GM21737 (cell line): ENCODE results near the gene ASB5.

ENCODE experiments used
- ATAC-seq: cut with Tn5 transposase; IDR thresholded peaks from one replicate; pipeline ENCODE4 v1.9.1; 2021; ENCODE audit warnings: mild to moderate bottlenecking, moderate library complexity; ENCODE audit not compliant: unreplicated experiment

Gene ASB5

DNA sequence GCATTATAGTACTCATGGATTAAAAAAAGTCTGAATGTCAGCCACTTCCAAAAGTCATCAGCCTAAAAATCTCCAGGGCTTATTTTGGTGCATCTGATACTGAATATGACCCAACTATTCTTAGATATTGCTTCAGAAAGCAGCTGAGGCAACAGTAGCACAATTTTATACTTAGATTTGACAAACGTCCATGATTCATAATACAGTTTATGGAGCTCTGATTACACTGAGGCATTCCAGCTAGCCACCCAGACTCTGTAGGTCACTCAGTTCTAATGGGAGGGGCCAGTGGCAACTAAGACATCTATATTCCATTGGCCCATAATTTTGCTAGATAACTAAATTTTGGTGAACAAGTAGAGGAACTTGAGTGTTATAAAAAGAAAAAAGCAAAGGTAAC lies 84.0 kb downstream of the ASB5 start:
- no peak for ATAC-seq
